Amniotic stem cell (primary cell): ENCODE results near the gene NYAP2.

Experiments
- DNase-seq: peaks from one replicate; lab custom pipeline; 2025; lab: John Stamatoyannopoulos, UW

NYAP2 gene

DNA sequence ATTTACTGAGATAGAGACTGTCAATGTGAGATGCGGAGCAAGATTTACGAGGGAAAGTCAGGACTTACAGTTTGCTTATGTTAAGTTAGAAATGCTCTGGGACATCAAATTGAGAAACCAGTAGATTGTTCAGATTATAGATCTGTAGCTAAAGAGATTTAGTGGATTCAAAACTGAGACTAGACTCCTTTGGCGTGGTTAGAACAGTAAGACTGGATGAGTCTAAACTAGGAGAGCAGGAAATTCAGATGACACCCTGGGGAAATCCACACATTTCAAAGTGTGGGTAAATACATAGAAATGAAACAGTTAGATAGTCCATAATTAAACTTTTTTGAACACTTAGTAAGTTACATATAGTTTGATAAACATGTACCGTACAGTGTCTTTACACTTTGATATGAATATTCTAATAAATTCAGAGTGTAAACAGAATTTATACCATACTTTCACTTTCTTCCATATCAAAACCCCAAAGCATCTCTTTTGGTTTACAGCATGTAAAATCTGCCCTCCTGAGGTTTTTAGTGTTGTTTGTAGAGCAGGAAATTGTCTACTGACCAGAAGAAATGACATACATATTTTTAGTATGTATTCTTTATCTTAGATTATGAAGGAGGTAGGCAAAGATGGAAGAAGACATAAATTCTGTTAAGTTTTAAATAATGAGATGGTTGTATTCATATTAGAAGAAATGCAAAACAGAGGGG lies 231.5 kb downstream of the NYAP2 start:
- DNase-seq, result no peak

DNA sequence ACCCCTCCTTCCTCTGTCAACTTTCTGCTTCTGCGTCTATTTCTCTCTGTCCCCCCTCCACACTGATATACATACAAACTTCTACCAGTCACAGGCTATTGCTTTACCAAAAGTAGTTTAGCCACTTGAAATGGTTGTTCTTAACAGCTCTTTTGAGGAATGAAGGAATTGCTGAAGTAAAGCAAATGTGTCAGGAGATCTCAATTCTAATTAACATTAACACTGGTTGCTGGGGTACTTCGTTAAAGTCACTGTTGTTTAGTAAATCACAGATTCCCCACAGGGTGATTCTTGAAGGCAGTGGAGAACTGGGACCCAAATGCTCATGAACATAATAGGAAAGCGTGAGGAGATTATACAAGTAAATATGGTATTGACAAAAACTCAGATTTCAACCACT lies 232.8 kb downstream of the NYAP2 start:
- DNase-seq, result no peak

DNA sequence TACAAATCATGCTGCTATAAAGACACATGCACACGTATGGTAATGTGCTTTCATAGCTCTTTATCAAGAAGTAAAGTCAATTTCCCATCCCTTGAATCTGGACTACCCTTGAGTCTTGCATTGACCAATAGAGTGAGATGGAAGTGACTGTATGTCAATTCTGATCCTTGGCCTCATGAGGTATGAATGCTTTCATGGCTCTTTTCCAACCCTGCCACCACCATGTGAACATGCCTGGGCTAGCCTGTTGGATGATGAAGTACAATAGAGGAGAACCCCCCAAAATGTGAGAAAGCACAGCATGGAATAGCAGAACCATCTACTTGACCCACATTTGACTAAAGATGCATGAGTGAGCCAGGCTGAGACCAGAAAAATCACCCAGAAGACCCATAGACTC lies 237.0 kb downstream of the NYAP2 start:
- no peak for DNase-seq

DNA sequence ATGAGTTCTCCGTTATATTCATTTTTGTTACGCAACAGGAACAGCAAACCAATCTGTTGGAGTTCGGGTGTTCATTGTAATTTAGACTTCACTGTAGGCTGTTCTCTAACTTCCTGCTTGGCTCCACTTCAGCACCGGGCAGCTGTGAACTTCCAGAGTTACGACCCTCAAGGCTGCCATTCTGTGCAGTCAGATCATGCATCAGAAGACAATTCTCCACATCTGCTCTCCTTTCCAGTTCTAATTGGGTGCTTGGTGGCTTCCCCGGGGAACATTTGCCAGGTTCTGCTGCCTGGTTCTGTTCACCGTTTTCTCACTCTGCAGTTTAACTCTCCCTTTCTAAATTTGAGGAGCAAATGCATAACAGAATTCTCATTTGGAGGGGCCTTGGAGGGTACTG lies 237.7 kb downstream of the NYAP2 start:
- no peak for DNase-seq

DNA sequence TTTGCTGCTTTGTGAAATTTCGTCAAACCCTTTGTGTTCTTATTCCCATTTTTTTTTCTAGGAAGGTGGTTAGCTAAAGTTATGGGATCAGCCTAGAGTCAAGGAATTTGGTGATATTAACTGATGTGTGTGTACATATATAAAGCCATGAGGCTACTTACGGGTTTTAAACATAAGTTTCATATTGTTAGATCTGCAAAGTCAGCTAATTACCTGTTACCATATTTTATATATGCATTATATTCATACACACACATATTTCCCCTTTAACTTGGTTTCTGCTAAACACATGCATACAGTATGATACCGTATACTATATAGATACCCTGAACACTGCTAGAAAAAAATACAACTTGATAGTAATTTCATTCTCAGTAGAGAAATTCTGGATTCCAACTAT lies 241.0 kb downstream of the NYAP2 start:
- no peak for DNase-seq

DNA sequence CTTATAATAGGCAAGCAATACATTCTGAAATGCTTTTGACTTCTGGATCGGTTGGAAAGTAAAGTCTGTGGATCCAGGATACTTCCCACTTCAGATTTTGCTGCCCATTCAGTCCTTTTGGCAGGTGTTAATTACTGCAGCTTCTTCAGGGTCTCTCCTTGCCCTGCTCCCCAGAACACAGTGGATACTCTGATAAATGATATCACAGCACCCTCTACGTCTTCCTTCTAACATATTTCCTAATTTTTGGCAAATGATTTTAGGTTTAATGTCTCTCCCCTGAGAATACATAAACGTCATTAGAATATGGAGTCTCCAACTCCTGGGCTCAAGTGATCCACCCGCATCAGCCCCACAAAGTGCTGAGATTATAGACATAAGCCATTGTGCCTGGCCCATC lies 249.8 kb downstream of the NYAP2 start:
- DNase-seq, result no peak

DNA sequence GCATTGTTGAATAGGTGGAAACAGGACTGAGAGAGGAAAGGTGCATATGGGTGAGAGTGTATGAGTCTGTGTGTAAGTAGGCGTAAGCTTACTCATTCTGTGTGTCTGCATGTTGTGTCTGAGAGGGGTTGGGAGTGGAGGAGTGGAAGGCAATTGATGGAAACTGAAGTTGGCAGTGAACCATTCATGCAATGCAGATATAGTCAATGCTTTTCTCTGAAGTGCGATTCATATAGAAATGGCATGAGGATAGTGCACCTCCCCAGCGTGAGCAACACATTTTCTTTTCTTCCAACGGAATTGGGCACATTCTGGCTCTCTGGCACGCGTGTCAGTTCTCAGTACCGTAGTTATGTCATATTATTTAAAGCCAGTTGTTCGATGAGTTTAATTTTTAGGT lies 250.5 kb downstream of the NYAP2 start:
- no peak for DNase-seq

DNA sequence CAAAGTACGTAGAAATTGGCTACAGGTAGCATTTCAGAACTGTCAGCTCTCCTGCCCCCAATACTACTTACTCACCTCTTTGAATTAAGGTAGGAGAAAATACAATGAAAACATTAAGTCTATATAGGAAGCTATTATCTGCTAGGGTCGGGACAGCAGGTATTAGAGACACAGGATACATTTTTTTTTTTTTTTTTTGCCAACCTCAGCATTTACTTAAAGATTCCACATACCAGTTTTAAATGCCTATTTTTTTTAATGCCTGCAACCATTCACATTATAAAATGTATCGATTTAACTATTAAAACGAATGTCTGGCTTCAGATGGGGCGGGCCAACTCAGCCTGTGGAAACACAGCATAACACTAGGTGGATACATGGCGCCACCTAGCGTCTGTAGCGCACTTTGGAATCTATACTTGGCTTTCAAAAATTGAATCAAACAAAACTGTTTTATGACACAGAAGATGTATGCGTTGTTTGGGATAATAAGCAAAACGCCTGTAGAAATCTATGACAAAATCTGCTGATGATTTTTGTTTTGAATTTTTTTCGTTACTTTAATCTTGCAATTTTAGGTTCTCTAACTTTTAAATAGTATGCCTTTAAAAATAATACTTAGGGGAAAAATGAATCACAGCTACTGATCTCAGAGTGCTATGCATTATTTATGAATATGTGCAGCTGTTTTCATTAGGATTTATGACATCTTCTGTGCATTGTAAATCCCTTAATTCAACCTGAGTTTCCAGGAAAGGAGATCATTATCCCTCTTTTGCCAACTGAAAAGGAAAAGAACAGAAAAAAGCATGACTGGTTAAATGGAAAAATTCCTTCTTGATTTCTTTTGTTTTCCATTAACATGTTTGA lies 261.0 kb downstream of the NYAP2 start:
- DNase-seq, result no peak

DNA sequence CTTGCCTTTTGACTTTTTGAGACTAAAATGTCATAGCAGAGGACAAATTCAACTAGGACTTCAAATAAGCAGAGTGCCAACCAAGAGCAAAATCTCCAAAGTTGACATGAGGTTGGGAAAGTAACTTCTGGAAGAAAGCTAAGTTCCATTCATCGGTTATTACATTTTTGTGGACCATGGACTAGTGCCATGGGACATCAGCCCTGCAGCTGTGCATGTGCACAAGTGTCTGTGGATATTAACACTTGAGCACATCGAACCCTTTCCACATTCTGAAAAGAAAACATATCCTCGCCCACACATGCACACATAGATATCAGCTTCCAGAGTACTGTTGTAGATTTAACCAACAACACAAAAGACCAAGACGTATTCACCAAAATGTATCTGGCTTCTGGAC lies 262.6 kb downstream of the NYAP2 start:
- DNase-seq, result no peak

DNA sequence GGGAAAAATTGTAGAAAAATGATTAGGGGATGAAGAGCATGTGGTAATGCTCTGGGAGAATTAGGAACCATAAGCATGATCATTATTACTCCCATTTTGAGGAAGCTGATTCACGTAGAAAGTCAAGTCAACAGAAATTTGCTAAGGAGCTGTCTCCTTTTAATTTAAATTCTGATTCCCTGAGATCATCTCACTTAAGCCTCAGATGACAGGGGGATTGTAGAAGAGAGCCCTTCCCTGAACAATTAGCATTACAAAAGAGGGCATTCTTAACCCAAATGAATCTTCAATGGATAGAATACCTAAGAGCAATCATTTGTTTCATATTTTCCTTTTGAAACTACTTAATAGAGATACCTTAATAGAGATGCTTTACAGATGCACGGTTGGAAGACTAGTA lies 267.9 kb downstream of the NYAP2 start:
- no peak for DNase-seq

DNA sequence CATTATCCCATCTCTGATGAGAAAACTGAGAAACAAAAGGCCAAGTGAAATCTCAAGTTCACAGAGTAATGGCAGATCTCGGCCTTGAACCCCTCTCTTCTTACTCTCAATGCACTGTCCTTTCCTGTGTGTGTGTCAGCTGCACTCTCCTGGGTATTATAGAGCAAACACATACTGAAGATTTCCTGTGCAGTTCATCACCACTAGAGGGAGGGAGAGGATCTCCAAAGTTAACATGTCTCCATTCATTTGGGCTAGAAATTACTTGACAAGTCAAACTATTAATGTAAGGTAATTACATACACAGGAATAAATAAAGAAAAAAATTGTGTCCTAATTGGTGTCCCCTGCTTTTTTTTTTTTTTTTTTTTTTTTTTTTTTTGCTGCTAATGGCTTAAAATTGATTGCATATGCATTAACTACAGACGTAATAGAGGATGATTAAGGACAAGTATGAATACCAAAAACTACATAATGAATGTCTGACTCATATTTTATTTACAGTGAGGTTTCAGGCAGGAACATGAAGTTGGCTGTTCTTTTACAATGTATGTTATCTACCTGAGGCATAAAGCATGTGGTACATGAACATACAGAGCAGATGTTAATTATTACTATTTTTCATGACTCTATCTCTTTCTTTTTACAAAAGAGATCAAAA lies 269.2 kb downstream of the NYAP2 start:
- DNase-seq, result peak; percentile 28

DNA sequence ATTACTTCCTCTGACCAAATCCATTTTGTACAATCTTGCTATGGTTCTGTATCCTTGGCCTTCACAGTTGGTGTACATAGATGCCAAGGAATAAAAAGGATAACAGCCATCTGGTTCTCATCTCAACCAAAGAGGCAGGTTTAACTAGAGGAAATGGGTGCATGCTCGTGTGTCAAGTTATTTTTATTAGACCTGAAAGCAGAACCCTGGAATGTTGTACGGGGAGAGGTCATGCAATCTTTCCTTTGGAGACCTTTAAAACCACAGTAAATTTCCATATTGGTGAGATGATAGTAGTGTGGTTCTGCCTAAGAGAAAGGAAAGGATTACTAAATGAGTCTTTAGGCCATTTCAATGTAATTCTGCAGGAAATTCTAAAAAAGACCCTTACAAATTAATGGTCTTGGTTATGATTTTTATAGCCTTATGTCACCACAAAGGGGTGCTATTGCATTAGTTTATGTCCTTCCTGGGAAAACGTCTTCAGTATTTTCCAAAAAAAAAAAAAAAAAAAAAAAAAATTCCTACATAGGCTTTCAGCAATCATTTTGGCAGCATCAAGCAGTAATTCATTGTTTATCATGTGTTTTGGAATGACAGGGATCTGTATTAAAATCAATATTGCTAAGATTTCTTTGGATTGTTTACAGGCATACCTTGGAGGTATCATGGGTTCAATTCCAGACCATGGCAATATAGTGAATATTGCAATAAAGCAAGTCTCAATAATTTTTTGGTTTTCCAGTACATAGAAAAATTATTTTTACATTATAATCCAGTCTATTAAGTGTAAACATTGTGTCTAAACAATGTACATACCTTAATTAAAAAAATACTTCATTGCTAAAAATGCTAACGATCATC lies 270.8 kb downstream of the NYAP2 start:
- no peak for DNase-seq

DNA sequence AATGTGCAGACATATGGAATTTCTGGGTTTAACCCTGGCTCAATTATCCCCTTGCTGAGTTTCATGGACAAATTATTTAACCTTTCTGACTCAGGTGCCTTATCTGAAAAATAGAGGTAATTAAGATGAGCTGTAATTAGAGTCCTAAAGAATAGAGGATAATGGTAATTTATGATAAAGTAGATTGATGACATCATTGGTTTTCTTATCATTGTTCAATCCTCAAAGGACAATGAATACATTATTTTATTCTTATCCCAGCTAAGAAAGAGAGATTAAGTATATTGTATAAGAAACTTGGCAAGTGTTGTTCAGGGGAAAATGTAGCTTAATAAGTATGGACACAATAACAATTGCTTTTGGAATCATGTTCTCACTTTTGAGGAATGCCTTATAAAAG lies 279.3 kb downstream of the NYAP2 start:
- no peak for DNase-seq

DNA sequence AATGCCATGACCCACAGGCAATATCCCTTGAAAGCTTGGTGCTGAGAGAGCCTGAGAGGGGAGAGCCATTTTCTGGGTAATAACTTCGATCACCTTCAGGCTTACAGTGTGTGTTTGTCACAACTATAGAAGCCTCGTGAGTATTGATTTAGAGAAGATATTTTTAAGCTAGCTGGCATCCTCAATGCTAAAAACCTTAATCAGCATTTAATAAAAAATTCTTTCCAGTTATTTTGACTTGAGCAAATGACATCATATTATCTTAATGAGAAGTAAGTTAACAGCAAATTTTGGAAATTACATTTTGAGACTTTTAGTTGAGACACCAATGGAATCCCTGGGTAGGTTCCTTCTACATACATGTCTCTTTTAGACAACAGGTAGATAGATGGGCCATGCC lies 283.7 kb downstream of the NYAP2 start:
- DNase-seq, result no peak

DNA sequence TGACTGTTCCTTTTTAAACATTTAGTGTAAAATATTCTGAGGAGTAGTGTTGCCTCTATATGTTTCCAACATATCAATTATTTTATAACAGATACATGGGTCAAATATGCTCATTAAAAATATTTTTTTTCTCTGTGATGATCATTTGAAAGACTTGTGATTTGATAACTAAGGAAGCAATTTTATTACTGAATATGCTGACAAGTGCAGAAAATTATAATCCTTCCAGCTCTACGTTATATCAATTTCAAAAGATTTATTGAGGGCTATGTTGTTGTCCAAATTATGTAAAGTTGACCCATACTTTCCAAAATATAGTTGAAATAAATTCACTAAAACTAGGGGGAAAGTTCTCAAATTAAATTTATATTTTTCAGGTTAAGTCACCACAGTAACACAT lies 290.6 kb downstream of the NYAP2 start:
- no peak for DNase-seq

DNA sequence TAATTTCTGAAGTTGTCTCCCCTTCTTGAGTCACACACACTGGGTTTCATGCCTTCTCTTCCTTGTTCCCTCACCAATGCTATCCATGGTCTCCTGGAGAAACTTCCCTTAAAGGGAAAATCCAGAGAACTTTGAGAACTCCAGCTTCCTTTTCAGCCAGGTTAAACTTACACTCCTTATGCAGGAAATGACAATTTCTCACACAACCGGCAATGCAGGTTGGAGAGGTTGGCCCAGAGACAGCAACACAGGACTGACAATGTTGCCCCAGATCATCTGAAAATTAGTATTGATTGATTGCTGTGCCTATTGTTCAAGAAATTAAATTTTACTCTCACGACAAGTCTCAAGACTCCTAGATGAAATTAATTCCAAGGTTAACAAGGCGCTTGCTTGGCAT lies 292.2 kb downstream of the NYAP2 start:
- DNase-seq, result no peak

DNA sequence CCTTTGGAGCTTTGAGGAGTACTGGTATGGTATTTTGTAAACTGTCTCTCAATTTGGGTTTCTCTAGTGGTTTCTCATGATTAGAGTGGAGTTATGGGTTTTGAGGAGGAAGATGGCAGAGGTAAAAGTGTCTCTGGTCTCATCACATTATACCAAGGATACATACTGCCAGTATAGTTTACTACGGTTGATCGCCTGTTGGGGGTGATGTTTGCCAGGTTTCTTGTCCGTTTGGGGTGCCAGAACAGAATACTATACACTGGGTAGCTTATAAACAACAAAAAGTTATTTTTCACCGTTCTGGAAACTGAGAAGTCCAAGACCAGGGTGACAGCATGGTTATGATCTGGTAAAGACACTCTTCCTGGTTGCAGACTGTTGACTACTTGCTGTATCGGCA lies 293.7 kb downstream of the NYAP2 start:
- no peak for DNase-seq

DNA sequence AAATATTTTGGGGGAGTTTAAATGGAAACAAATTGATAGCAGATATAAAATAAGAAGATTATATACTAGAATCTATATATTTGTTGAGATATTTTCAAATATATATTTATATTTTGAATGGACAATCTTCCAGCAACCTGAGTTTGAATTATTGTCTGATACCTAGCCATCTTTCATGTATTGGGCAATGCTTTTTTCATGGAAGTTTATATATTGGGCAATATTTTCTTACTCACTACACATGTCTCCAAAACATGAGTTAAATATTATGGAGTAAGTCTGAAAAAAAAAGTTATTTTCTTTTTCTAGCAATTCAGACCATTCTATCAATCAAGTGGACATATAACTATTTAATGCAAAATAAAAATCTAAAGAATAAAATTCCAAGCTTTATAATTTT lies 295.2 kb downstream of the NYAP2 start:
- no peak for DNase-seq

DNA sequence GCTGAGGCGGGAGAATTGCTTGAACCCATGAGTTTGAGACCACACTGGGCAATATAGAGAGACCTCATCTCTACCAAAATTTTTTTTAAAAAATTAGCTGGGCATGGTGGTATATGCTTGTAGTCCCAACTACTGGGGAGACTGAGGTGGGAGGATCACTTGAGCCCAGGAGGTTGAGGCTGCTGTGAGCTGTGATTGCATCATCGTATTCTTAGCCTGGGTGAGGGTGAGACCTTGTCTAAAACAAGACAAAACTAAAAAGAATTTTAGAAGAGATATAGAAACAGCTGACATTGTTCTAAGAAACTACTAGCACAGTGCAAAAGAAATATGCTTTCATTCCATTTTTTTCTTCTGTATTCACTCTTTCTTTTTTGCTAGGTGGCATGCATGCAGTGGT lies 298.4 kb downstream of the NYAP2 start:
- DNase-seq, result no peak
